ENCODE results near the gene PHYHD1. TPM values are rescaled to one million over a fixed set of nuclear protein-coding genes. Genes with fewer than 3 reads are reported as not detected.

Gene PHYHD1
- total and polyA plus RNA-seq, 2 of the 13 experiments (the other 11 are each of a cell fraction or from before 2014, with no cell fraction given): 10.6 to 25.3 TPM

DNA sequence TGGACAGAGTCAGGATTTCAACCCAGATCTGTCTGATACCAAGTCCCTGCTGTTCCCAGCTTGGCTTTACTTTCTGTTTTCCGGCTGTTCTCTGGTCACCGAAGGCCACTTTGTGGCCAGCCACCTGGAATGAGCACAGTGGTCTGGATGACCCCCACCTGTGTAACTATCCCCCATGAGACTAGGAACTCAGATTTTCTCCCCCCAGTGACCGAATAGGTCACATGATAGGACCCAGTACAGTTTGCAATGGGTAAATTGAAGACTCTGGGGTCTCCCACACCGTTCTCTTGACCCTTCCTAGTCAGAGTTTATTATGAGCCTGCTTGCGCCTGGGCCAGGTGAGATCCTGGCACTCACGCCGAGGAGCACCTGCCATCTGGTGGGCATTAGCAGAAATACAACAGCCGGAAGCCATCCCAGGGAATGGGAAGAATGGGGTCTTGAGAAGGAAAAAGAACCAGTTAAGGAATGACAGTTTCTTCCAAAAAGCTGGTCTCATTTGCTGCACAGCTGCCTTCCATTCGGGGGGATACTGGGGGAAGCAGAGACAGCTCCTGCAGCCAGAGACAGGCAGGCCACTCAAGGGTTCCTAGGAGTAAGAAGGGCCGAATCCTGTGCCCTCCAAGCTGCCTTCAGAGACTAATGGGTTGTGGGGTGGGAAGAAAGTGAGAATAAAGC is 7.1 kb downstream of the PHYHD1 start (continued):
- TF ChIP-seq MXI1 (IDR thresholded peaks at IDR 0.05; ENCODE audit: borderline replicate concordance, low read depth, low read length) (no peak), GPN1 (CRISPR knock-in tag; IDR thresholded peaks at IDR 0.05; ENCODE audit: borderline replicate concordance) (no peak), NFIC (IDR thresholded peaks at IDR 0.05; ENCODE audit: low read length) (no peak), PAWR (CRISPR knock-in tag; IDR thresholded peaks at IDR 0.05; ENCODE audit: borderline replicate concordance) (no peak), CBFB (CRISPR knock-in tag; IDR thresholded peaks at IDR 0.05) (no peak), SIN3A (IDR thresholded peaks at IDR 0.05; ENCODE audit: borderline replicate concordance, low read depth, low read length) (no peak), KAT7 (CRISPR knock-in tag; IDR thresholded peaks at IDR 0.05; ENCODE audit: borderline replicate concordance) (no peak), FOXC1 (CRISPR knock-in tag; IDR thresholded peaks at IDR 0.05; ENCODE audit: borderline replicate concordance) (no peak), GLI4 (CRISPR knock-in tag; IDR thresholded peaks at IDR 0.05; ENCODE audit: borderline replicate concordance) (no peak), NONO (IDR thresholded peaks at IDR 0.05) (no peak), NONO (CRISPR knock-in tag; conservative IDR thresholded peaks at IDR 0.05) (no peak), ZSCAN31 (CRISPR knock-in tag; IDR thresholded peaks at IDR 0.05; ENCODE audit: low read depth) (no peak), ZNF569 (CRISPR knock-in tag; IDR thresholded peaks at IDR 0.05; ENCODE audit: borderline replicate concordance) (no peak), ARNTL (CRISPR knock-in tag; IDR thresholded peaks at IDR 0.05) (no peak), TBL1XR1 (IDR thresholded peaks at IDR 0.05; ENCODE audit: borderline replicate concordance, low read length, partially characterized antibody) (no peak), FOXO1 (CRISPR knock-in tag; IDR thresholded peaks at IDR 0.05) (peak; percentile 47; the same call in 1 of the 2 replicates), ELF3 (CRISPR knock-in tag; IDR thresholded peaks at IDR 0.05) (peak; percentile 31; the same call in 1 of the 2 replicates), YEATS2 (CRISPR knock-in tag; IDR thresholded peaks at IDR 0.05; ENCODE audit: borderline replicate concordance) (no peak), RXRA (CRISPR knock-in tag; IDR thresholded peaks at IDR 0.05) (0 out of 2 replicates have a peak, but pooled peaks have one; percentile 14), HHEX (CRISPR knock-in tag; IDR thresholded peaks at IDR 0.05) (no peak), POGZ (CRISPR knock-in tag; IDR thresholded peaks at IDR 0.05) (no peak), IKZF1 (IDR thresholded peaks at IDR 0.05) (no peak), ZNF484 (CRISPR knock-in tag; IDR thresholded peaks at IDR 0.05; ENCODE audit: borderline replicate concordance, low read depth) (no peak), WIZ (CRISPR knock-in tag; IDR thresholded peaks at IDR 0.05) (no peak), RAD51 (IDR thresholded peaks at IDR 0.05; ENCODE audit: borderline replicate concordance) (no peak)
- TF ChIP-seq, protein P1, sequence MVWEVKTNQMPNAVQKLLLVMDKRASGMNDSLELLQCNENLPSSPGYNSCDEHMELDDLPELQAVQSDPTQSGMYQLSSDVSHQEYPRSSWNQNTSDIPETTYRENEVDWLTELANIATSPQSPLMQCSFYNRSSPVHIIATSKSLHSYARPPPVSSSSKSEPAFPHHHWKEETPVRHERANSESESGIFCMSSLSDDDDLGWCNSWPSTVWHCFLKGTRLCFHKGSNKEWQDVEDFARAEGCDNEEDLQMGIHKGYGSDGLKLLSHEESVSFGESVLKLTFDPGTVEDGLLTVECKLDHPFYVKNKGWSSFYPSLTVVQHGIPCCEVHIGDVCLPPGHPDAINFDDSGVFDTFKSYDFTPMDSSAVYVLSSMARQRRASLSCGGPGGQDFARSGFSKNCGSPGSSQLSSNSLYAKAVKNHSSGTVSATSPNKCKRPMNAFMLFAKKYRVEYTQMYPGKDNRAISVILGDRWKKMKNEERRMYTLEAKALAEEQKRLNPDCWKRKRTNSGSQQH (CRISPR knock-in tag; IDR thresholded peaks at IDR 0.05; ENCODE audit: low read depth): no peak
- TF ChIP-seq, protein P2, sequence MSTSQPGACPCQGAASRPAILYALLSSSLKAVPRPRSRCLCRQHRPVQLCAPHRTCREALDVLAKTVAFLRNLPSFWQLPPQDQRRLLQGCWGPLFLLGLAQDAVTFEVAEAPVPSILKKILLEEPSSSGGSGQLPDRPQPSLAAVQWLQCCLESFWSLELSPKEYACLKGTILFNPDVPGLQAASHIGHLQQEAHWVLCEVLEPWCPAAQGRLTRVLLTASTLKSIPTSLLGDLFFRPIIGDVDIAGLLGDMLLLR (CRISPR knock-in tag; IDR thresholded peaks at IDR 0.05): no peak
- TF ChIP-seq, protein P3, sequence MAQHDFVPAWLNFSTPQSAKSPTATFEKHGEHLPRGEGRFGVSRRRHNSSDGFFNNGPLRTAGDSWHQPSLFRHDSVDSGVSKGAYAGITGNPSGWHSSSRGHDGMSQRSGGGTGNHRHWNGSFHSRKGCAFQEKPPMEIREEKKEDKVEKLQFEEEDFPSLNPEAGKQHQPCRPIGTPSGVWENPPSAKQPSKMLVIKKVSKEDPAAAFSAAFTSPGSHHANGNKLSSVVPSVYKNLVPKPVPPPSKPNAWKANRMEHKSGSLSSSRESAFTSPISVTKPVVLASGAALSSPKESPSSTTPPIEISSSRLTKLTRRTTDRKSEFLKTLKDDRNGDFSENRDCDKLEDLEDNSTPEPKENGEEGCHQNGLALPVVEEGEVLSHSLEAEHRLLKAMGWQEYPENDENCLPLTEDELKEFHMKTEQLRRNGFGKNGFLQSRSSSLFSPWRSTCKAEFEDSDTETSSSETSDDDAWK (CRISPR knock-in tag; IDR thresholded peaks at IDR 0.05): no peak
